H1 (cell line): ENCODE data around the gene LCE4A. TPM values are rescaled to one million over a fixed set of nuclear protein-coding genes. Genes with fewer than 3 reads are reported as not detected.

Experiments
- CHD7 ChIP-seq: fragments of 300-600 bp; sonication (generic); IDR thresholded peaks from 2 replicates; pipeline ENCODE4 v1.7.1; 2012; ENCODE audit warnings: low read length, moderate library complexity, mild to moderate bottlenecking, inconsistent platforms; ENCODE audit not compliant: insufficient replicate concordance
- CTCF ChIP-seq, 3 experiments: IDR thresholded peaks; 1 replicate in 2 of 3; 2 replicates in 1 of 3; pipeline versions ENCODE4 v1.5.1 to v1.6.1; 2011; ENCODE audit warnings: low read length in 3 of 3, mild to moderate bottlenecking in 3 of 3, inconsistent platforms in 2 of 3, low read depth in 1 of 3, moderate library complexity in 1 of 3; ENCODE audit not compliant: insufficient read depth in 1 of 3; ENCODE audit errors: control extremely low read depth in 1 of 3
- HDAC6 ChIP-seq: IDR thresholded peaks from one replicate; pipeline ENCODE4 v1.7.1; 2012; ENCODE audit warnings: low read depth, mild to moderate bottlenecking, inconsistent platforms, low read length, moderate library complexity
- JUND ChIP-seq: IDR thresholded peaks from 2 replicates; pipeline ENCODE4 v1.6.1; 2011; ENCODE audit warnings: mild to moderate bottlenecking, improper control_type of control experiment, low read length
- KDM4A ChIP-seq: IDR thresholded peaks from one replicate; pipeline ENCODE4 v1.7.1; 2012; ENCODE audit warnings: low read depth, mild to moderate bottlenecking, moderate library complexity, low read length, inconsistent platforms; ENCODE audit not compliant: severe bottlenecking
- RBBP5 ChIP-seq: IDR thresholded peaks from 2 replicates; pipeline ENCODE4 v1.7.1; 2012; ENCODE audit warnings: low read depth, mild to moderate bottlenecking, inconsistent platforms, low read length, moderate library complexity, borderline replicate concordance
- SP2 ChIP-seq: IDR thresholded peaks from 2 replicates; pipeline ENCODE4 v1.6.1; 2012; ENCODE audit warnings: mild to moderate bottlenecking, low read length, inconsistent platforms
- YY1 ChIP-seq: IDR thresholded peaks from 2 replicates; pipeline ENCODE4 v1.6.1; 2011; ENCODE audit warnings: low read depth, mild to moderate bottlenecking, low read length
- polyA plus RNA-seq, 7 experiments: library from polyadenylated mRNA; depleted of rRNA in 3 of 7; stranded (reverse) in 5 of 7; unstranded in 2 of 7; fragments of >200 nt in 5 of 7; fragments of 200-250 nt in 2 of 7; gene quantifications; 1 replicate in 5 of 7; 2 replicates in 1 of 7; 4 replicates in 1 of 7; pipeline versions ENCODE4 v1.2.1 to v1.2.3, GENCODE V29; 2011 to 2013; ENCODE audit warnings: missing spikeins in 2 of 7, mixed read lengths in 2 of 7
- total RNA-seq: library from RNA; stranded (reverse); fragmentation: NEBNext Ultra II Directional; extraction: Animal tissue kit (Norgen Biotek cat#: 25700); gene quantifications from 2 replicates; pipeline ENCODE4 v1.2.1, GENCODE V29; 2021

Gene LCE4A
- total and polyA plus RNA-seq, 2 of the 8 experiments (the other 6 are each of a cell fraction or from before 2014, with no cell fraction given) = not detected

- TF ChIP-seq HDAC6 = no peak
- TF ChIP-seq RBBP5 = no peak
- no peak for TF ChIP-seq JUND
- TF ChIP-seq CTCF (IDR thresholded peaks at IDR 0.05; ENCODE audit: control extremely low read depth in 1 of 3, insufficient read depth in 1 of 3, low read depth in 1 of 3, low read length in 3 of 3) = no peak
- no peak for TF ChIP-seq KDM4A
- TF ChIP-seq CHD7 = no peak
- no peak for TF ChIP-seq YY1
- TF ChIP-seq SP2 = no peak
Observed at GRCh38 chr1:152756872-152757271, 48.9 kb downstream of the LCE4A start (continued).
